ENCODE results near the gene NTF4. TPM values are rescaled to one million over a fixed set of nuclear protein-coding genes. Genes with fewer than 3 reads are reported as not detected.

Gene NTF4, protein sequence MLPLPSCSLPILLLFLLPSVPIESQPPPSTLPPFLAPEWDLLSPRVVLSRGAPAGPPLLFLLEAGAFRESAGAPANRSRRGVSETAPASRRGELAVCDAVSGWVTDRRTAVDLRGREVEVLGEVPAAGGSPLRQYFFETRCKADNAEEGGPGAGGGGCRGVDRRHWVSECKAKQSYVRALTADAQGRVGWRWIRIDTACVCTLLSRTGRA
- not detected for polyA plus RNA-seq (2012; ENCODE audit: low read depth, missing spikeins)

GRCh38 chr19:49064768-49065611 is at the start of gene NTF4:
Gene NTF4 (minus strand): TSS chr19:49064818. CDS start chr19:49061997, 2,821 bp downstream.
- DNase-seq (ENCODE audit: insufficient read length, low spot score): no peak
- FAIRE-seq: no peak
- TF ChIP-seq POLR2A (IDR thresholded peaks at IDR 0.05; ENCODE audit: low read depth, low read length): no peak
- TF ChIP-seq POU2F2 (IDR thresholded peaks at IDR 0.05; ENCODE audit: low read depth, low read length): no peak
- no peak for TF ChIP-seq SPI1 (IDR thresholded peaks at IDR 0.05; ENCODE audit: low read depth, low read length)
- TF ChIP-seq PAX5 (IDR thresholded peaks at IDR 0.05; ENCODE audit: insufficient read depth, low read length, severe bottlenecking): no peak
- TF ChIP-seq TAF1 (IDR thresholded peaks at IDR 0.05; ENCODE audit: low read depth, low read length): no peak
- TF ChIP-seq POLR2AphosphoS5 (IDR thresholded peaks at IDR 0.05; ENCODE audit: low read depth, low read length): no peak

- FAIRE-seq (peak; percentile 82), DNase-seq (ENCODE audit: insufficient read length, low spot score) (peak; percentile 94)
- no peak for TF ChIP-seq SPI1 (IDR thresholded peaks at IDR 0.05; ENCODE audit: low read depth, low read length)
- 0 out of 2 replicates have a peak, but pooled peaks have one; percentile 25 for TF ChIP-seq POLR2AphosphoS5 (IDR thresholded peaks at IDR 0.05; ENCODE audit: low read depth, low read length)
- TF ChIP-seq PAX5 (IDR thresholded peaks at IDR 0.05; ENCODE audit: insufficient read depth, low read length, severe bottlenecking): no peak
- TF ChIP-seq POLR2A (IDR thresholded peaks at IDR 0.05; ENCODE audit: low read depth, low read length): no peak
- TF ChIP-seq TAF1 (IDR thresholded peaks at IDR 0.05; ENCODE audit: low read depth, low read length): no peak
- no peak for TF ChIP-seq POU2F2 (IDR thresholded peaks at IDR 0.05; ENCODE audit: low read depth, low read length)
Observed at GRCh38 chr19:49113762-49114629, 49.4 kb upstream of the NTF4 start, which contains the start of gene LIN7B. Gene LIN7B (plus strand): TSS chr19:49114370. CDS start chr19:49114405, 35 bp downstream.

DNA sequence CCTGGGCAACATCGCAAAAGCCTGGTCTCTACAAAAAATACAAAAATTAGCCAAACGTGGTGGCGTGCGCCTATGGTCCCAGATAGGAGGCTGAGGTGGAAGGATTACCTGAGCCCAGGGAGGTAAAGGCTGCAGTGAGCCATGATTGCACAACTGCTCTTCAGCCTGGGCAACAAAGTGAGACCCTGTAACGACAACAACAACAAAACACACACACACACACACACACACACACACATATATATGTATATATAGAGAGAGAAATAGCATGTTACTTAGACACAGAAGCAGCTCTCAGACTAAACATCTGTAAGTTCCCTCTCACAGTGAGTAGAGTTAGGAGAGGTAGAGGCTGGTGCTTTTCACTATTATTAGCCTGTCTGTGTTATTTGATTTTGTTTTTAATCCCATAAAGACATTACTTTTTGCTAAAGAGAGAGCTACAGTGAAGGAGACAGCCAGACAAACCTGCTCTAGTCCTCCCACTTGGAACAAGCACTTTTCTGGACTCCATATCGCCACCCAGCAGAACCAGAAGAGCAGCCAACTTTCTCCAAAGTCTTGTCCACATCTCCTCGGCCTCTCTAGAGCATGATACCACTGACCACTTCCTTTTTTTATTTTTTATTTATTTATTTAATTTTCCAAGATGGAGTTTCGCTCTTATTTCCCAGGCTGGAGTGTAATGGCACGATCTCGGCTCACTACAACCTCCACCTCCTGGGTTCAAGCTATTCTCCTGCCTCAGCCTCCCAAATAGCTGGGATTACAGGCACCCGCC is 46.8 kb upstream of the NTF4 start:
- no peak for TF ChIP-seq TAF1 (IDR thresholded peaks at IDR 0.05; ENCODE audit: low read depth, low read length)
- TF ChIP-seq POLR2AphosphoS5 (IDR thresholded peaks at IDR 0.05; ENCODE audit: low read depth, low read length): 0 out of 2 replicates have a peak, but pooled peaks have one; percentile 17
- TF ChIP-seq SPI1 (IDR thresholded peaks at IDR 0.05; ENCODE audit: low read depth, low read length): no peak
- TF ChIP-seq PAX5 (IDR thresholded peaks at IDR 0.05; ENCODE audit: insufficient read depth, low read length, severe bottlenecking): no peak
- TF ChIP-seq POU2F2 (IDR thresholded peaks at IDR 0.05; ENCODE audit: low read depth, low read length): no peak
- no peak for TF ChIP-seq POLR2A (IDR thresholded peaks at IDR 0.05; ENCODE audit: low read depth, low read length)
- FAIRE-seq (no peak), DNase-seq (ENCODE audit: insufficient read length, low spot score) (no peak)

DNA sequence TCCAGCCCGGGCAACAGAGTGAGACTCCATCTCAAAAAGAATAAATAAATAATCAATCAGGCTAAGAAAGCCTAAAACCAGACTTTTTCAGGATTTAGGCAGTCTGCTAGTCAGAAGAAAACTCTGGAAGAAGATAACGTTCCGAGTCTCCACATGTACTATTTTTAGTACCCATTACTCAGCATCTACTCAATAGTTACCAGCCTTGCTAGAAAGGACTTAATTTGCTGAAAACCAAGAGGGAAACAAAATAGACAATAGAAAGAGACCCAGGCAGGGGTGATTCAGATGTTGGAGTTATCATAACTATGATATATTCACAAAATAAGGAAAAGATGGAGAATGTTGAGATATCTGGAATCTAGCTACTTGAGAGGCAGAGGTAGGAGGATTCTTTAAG is 45.9 kb upstream of the NTF4 start:
- FAIRE-seq: no peak
- DNase-seq (ENCODE audit: insufficient read length, low spot score): no peak
- TF ChIP-seq PAX5 (IDR thresholded peaks at IDR 0.05; ENCODE audit: insufficient read depth, low read length, severe bottlenecking) (no peak), SPI1 (IDR thresholded peaks at IDR 0.05; ENCODE audit: low read depth, low read length) (no peak), POLR2A (IDR thresholded peaks at IDR 0.05; ENCODE audit: low read depth, low read length) (no peak), POLR2AphosphoS5 (IDR thresholded peaks at IDR 0.05; ENCODE audit: low read depth, low read length) (no peak)

DNA sequence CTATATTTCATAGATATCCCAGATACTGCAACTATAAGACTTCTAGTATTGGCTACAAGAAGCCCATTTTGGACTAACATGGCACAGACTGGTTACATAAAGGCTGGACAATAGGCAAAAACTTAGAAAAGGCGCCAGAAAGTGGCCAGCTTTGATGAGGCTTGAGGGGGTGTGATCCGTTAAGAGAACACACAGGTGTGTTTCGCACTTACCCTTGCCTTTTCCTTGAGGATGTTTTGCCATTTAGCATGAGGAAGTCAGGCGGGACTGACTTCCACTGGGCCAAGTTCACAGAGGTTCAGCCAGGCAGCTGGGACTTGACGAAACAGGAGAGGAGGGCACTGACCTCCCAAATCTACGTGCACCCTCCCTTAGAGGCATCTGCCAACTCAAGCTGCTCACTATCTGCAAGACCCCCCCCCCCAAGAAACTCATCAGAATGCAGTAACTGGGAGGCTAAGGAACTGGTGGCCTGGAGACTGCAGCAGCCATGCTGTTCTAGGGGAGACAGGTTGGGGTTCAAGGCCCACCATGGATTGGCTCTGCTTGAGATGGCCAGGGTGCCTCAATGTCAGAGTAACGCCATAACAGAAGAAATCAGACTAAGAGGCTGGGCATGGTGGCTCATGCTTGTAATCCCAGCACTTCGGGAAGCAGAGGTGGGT is 45.1 kb upstream of the NTF4 start:
- no peak for FAIRE-seq
- no peak for TF ChIP-seq TAF1 (IDR thresholded peaks at IDR 0.05; ENCODE audit: low read depth, low read length)
- no peak for TF ChIP-seq POU2F2 (IDR thresholded peaks at IDR 0.05; ENCODE audit: low read depth, low read length)
- no peak for TF ChIP-seq POLR2AphosphoS5 (IDR thresholded peaks at IDR 0.05; ENCODE audit: low read depth, low read length)
- no peak for TF ChIP-seq SPI1 (IDR thresholded peaks at IDR 0.05; ENCODE audit: low read depth, low read length)
- TF ChIP-seq PAX5 (IDR thresholded peaks at IDR 0.05; ENCODE audit: insufficient read depth, low read length, severe bottlenecking): no peak
- no peak; the same call in 1 of the 2 replicates for TF ChIP-seq POLR2A (IDR thresholded peaks at IDR 0.05; ENCODE audit: low read depth, low read length)

DNA sequence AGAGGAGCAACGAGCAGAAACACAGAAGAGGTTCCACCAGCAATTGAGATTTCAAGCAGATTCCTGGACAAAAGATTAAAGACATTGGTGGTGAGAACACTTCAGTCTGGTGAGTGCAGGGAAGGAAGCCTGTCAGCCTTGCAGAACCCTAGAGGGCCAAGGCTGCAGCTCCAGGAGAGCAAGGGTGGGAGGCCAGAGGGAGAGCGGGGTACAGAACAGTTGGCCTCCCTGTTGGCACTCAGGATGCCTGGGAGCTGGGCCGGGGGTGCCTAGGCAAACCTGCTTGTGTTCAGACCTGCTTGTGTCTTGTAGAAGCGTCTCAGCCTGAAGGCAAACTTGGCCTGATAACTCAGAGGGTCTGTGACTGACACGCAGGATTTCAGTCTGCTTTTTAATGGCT is 44.4 kb upstream of the NTF4 start:
- TF ChIP-seq POLR2A (IDR thresholded peaks at IDR 0.05; ENCODE audit: low read depth, low read length): no peak; the same call in 1 of the 2 replicates
- TF ChIP-seq TAF1 (IDR thresholded peaks at IDR 0.05; ENCODE audit: low read depth, low read length): no peak
- TF ChIP-seq PAX5 (IDR thresholded peaks at IDR 0.05; ENCODE audit: insufficient read depth, low read length, severe bottlenecking): no peak
- TF ChIP-seq POU2F2 (IDR thresholded peaks at IDR 0.05; ENCODE audit: low read depth, low read length): no peak
- no peak for TF ChIP-seq SPI1 (IDR thresholded peaks at IDR 0.05; ENCODE audit: low read depth, low read length)
- no peak for TF ChIP-seq POLR2AphosphoS5 (IDR thresholded peaks at IDR 0.05; ENCODE audit: low read depth, low read length)
- FAIRE-seq (no peak), DNase-seq (ENCODE audit: insufficient read length, low spot score) (no peak)

More for the DNA sequence above, 45.1 kb upstream of the NTF4 start:
- no peak for DNase-seq (ENCODE audit: insufficient read length, low spot score)

DNA sequence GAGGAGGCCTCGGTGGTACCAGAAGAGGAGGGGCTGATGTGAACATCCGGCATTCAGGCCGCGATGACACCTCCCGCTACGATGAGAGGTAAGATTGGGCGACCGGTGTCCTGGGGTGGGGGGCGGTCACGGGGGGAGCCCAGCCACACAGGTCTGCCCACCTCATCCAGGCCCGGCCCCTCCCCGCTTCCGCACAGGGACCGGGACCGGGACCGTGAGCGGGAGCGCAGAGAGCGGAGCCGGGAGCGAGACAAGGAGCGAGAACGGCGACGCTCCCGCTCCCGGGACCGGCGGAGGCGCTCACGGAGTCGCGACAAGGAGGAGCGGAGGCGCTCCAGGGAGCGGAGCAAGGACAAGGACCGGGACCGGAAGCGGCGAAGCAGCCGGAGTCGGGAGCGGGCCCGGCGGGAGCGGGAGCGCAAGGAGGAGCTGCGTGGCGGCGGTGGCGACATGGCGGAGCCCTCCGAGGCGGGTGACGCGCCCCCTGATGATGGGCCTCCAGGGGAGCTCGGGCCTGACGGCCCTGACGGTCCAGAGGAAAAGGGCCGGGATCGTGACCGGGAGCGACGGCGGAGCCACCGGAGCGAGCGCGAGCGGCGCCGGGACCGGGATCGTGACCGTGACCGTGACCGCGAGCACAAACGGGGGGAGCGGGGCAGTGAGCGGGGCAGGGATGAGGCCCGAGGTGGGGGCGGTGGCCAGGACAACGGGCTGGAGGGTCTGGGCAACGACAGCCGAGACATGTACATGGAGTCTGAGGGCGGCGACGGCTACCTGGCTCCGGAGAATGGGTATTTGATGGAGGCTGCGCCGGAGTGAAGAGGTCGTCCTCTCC is 43.2 kb upstream of the NTF4 start:
- TF ChIP-seq POLR2AphosphoS5 (IDR thresholded peaks at IDR 0.05; ENCODE audit: low read depth, low read length): peak; percentile 39; the same call in 1 of the 2 replicates
- TF ChIP-seq TAF1 (IDR thresholded peaks at IDR 0.05; ENCODE audit: low read depth, low read length): no peak
- DNase-seq (ENCODE audit: insufficient read length, low spot score) (no peak), FAIRE-seq (no peak)

Data from GM12891 (cell line).